HG02870 (cell line): ENCODE data around the gene SLC6A12.
"Not testable (repeated sequence)": the region's sequence is repeated elsewhere in the genome, so short reads cannot be mapped to it uniquely, and the experiment has no call there.

Experiments used
- ATAC-seq: cut with Tn5 transposase; IDR thresholded peaks from one replicate; pipeline ENCODE4 v1.9.1; 2021; ENCODE audit warnings: mild to moderate bottlenecking, moderate library complexity; ENCODE audit not compliant: unreplicated experiment

The SLC6A12 gene

DNA sequence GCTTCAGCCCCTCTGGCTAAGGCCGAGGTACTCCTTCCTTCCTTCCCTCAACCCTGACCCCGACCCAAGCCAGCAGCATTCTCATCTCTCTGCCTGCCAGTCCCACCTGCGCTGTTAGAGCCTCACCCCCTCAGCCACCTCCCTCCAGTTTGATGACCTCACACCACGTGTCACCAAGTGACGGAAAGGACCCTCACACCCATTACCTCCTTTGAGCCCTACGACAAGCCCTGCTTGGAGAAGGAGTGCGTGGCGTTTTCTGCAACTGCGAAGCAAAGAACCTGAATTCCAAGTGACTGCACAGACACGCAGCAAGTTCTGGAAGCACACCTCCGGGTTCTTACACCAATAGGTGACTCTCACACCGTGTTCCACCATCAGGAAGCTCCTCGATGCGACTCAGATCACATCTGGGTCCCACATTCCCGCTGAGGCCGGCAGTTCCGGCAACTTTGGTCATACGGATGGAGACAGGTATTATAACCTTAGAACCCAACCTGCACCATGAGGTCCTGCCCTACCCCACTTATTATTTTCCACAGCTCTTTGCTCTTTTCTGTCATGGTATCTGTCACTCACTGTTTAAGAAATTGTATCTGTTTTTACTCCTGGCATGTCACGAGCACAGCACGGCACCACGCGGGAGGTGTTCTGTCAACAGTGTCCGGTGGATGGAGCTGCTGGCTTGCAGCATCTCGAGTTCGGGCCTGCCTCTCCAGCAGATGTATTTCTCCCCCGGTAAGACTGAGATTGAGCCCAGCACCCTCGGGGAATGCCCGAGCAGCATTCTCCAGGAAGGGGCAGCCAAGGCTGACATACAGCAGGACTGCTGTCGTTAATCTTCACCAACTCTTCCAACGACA, 5.0 kb upstream of the SLC6A12 start:
- ATAC-seq: no peak

GRCh38 chr12:218221-218620, 4.3 kb upstream of the SLC6A12 start:
- ATAC-seq: no peak

DNA sequence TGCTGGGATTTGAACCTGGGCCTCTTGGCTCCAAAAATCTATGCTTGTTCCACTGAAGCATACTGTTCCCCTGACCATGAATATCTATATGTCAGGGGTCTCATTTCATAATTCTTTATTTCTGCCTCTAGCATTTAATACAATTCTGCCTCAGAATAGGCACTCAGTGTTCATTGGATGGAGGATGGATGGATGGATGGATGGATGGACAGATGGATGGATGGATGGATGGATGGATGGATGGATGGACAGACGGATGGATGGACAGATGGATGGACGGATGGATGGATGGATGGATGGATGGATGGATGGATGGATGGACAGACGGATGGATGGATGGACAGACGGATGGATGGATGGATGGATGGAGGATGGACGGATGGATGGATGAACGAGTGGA, 3.1 kb upstream of the SLC6A12 start:
- ATAC-seq: not testable (repeated sequence)

- ATAC-seq: no peak
Observed at GRCh38 chr12:215116-215515, 1.2 kb upstream of the SLC6A12 start.

GRCh38 chr12:213527-213932, 427 bp downstream of the SLC6A12 start:
- no peak for ATAC-seq

DNA sequence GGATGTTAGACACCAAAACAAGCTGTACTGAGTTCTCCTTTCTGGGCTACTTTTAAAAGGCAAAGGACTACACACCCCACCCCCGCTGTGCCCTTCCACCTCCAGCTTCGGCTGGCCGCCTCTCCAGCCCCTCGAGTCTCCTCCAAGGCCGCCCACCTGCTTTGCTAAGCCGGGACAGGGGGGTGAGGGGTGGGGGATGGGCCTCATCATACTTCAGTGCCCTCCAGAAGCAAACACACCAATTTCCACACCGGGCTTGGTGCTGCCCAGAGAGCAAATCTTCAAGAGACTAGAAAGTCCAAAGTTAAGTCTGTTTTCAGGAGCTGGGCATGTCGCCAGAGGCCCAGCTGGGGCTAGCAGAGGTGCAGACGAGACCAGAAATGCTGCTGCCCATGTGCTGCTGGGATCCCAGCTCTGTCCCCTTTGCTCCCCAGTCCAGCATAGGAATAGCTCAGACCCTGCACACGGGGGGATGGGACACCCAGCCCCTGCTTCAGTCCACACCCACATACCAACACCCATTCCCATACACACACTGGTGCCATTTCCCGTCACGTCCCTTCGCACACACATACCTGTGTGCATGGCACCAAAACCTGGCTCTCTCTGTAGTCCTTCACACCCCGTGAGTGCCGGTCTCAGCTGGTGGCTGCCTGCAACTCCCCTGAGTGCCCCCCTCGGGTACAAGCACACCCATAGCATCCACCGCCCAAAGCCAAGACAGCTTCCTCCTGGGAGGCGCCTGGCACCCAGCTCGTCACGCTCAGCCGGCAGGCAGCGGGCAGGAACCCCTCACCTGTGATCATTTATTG, 1.0 kb downstream of the SLC6A12 start:
- ATAC-seq: no peak

DNA sequence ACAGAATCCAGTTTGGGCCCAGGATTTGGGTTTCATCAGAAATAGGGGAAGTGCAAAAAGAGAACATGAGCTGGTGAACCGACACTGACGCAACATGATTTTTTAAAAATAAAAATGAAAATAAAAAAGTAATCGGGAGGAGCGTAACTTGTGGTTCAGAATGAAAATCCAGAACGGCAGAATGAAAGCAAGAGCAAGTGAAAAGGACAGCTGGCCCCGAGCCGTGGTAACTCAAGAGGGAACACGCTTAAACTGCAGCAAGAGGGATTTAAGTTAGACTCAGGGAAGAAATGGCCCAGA, 1.6 kb downstream of the SLC6A12 start:
- no peak for ATAC-seq

- no peak for ATAC-seq
Observed at GRCh38 chr12:211639-212414, 2.1 kb downstream of the SLC6A12 start.

GRCh38 chr12:211142-211465, 2.9 kb downstream of the SLC6A12 start:
- no peak for ATAC-seq

- no peak for ATAC-seq
Observed at GRCh38 chr12:210277-211141, 3.4 kb downstream of the SLC6A12 start.

- no peak for ATAC-seq
Observed at GRCh38 chr12:209851-210250, 4.1 kb downstream of the SLC6A12 start.

- no peak for ATAC-seq
Observed at GRCh38 chr12:209246-209645, 4.7 kb downstream of the SLC6A12 start.

- ATAC-seq: no peak
Observed at GRCh38 chr12:208813-209212, 5.1 kb downstream of the SLC6A12 start.

DNA sequence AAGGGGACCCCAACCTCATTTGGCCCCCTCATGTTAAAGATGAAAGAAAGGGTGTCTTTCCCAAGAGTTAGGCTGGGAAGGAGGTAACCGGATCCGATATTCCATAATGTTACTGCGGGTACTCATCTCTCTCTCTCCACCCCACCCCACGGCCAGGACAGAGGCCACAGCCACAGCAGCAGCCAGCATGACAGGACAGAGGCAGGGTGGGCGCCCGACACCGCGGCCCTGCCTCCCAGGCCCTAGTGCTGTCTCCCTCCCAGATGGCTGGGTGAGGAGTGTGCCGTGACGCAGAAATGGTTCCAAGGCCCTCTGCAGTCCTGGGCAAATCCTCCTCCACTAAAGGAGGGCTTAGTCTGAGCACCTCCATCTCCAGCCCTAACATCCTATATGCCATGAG, 6.2 kb downstream of the SLC6A12 start:
- ATAC-seq: no peak

- no peak for ATAC-seq
Observed at GRCh38 chr12:206746-207440, 7.1 kb downstream of the SLC6A12 start.

DNA sequence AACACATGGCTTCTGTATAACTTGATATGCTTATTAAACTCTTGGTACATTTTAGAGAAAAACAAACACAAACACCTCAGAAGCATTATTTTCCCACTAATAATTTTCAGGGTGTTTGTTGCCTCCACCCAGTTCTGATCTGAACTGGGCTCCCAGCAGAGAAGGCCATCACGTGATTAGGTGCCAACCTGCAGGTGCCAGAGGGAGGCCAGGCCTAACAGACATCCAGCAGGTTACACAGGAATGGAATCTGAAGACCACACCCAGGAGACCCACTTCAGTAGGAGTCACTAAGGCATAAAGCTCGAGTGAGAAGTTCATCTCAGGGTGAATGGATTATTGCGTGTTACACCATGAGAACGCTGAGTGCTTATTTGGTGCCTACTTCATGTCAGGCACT, 8.9 kb downstream of the SLC6A12 start:
- no peak for ATAC-seq

- ATAC-seq: no peak
Observed at GRCh38 chr12:204261-204678, 9.7 kb downstream of the SLC6A12 start.

- ATAC-seq: no peak
Observed at GRCh38 chr12:203462-204260, 10.3 kb downstream of the SLC6A12 start.

DNA sequence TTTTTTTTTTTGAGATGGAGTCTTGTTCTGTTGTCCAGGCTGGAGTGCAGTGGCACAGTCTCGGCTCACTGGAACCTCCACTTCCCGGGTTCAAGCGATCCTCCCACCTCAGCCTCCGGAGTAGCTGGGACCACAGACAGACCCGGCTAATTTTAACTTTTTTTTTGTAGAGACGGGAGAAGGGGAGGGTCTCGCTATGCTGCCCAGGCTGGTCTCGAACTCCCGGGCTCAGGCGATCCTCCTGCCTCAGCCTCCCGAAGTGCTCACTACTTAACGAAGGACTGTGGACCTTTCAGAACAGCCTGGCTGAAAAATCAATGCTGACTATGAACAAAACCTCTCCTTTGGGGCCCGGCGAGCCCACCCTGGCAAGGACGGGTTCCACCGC, 10.9 kb downstream of the SLC6A12 start:
- ATAC-seq: no peak
